Retinal pigment epithelial cell (primary cell): ENCODE measurements around the gene NELFE.
"Not testable (repeated sequence)": the region's sequence is repeated elsewhere in the genome, so short reads cannot be mapped to it uniquely, and the experiment has no call there.

ENCODE experiments used
- DNase-seq: peaks from one replicate; pipeline ENCODE4 v3.0.0-alpha.2; 2010; ENCODE audit warnings: low read depth
- H3K4me3 ChIP-seq: 2 replicates; pipeline ENCODE4 v1.5.1; 2011; ENCODE audit warnings: mild to moderate bottlenecking, low read length, control low read depth, moderate library complexity
- CTCF ChIP-seq: conservative IDR thresholded peaks from 2 replicates; pipeline ENCODE4 v1.5.1; 2011; ENCODE audit warnings: low read depth, low read length, control low read depth, inconsistent platforms

NELFE gene

GRCh38 chr6:31958741-31959739 is at the start of gene NELFE, which contains the start of gene SKIC2:
Gene NELFE, minus strand, starts transcription at chr6:31958971. Its CDS starts 525 bp downstream, at chr6:31958446.
Gene SKIC2, plus strand, starts transcription at chr6:31959175. Its CDS starts 18 bp downstream, at chr6:31959193.
- TF ChIP-seq CTCF = no peak
- H3K4me3 ChIP-seq = peak within 1 kb of the TSS; percentile 99
- peak; percentile 89 for DNase-seq

GRCh38 chr6:32008037-32008436 is 49.3 kb upstream of the NELFE start:
- H3K4me3 ChIP-seq, DNase-seq: not testable (repeated sequence)

- DNase-seq = not testable (repeated sequence)
These were observed 48.3 kb upstream of the NELFE start for GRCh38 chr6:32007086-32007485.

GRCh38 chr6:32005991-32006529 is 47.3 kb upstream of the NELFE start:
- DNase-seq = not testable (repeated sequence)

More at GRCh38 chr6:32007086-32007485, 48.3 kb upstream of the NELFE start:
- not testable (repeated sequence) for H3K4me3 ChIP-seq

GRCh38 chr6:32005538-32005880 is 46.7 kb upstream of the NELFE start:
- DNase-seq, H3K4me3 ChIP-seq: not testable (repeated sequence)

More at GRCh38 chr6:32005991-32006529, 47.3 kb upstream of the NELFE start:
- H3K4me3 ChIP-seq = not testable (repeated sequence)

GRCh38 chr6:32004864-32005537 is 46.2 kb upstream of the NELFE start:
- not testable (repeated sequence) for H3K4me3 ChIP-seq, DNase-seq

- H3K4me3 ChIP-seq, DNase-seq: not testable (repeated sequence)
These were observed 45.6 kb upstream of the NELFE start for GRCh38 chr6:32004393-32004792.

GRCh38 chr6:32003301-32003700 is 44.5 kb upstream of the NELFE start:
- not testable (repeated sequence) for DNase-seq, H3K4me3 ChIP-seq

- not testable (repeated sequence) for H3K4me3 ChIP-seq, DNase-seq
These were observed 43.9 kb upstream of the NELFE start for GRCh38 chr6:32002546-32003268.

- H3K4me3 ChIP-seq, DNase-seq: not testable (repeated sequence)
These were observed 37.6 kb upstream of the NELFE start for GRCh38 chr6:31996385-31996784.

- not testable (repeated sequence) for H3K4me3 ChIP-seq, DNase-seq
These were observed 35.6 kb upstream of the NELFE start for GRCh38 chr6:31994421-31994820.

- not testable (repeated sequence) for DNase-seq, H3K4me3 ChIP-seq
These were observed 30.6 kb upstream of the NELFE start for GRCh38 chr6:31989363-31989762.

- DNase-seq, H3K4me3 ChIP-seq: not testable (repeated sequence)
These were observed 23.0 kb upstream of the NELFE start, which contains the start of gene C4A for GRCh38 chr6:31981744-31982143. Gene C4A, plus strand, starts transcription at chr6:31982057. Its CDS starts 51 bp downstream, at chr6:31982108.

GRCh38 chr6:31980998-31981397 is 22.2 kb upstream of the NELFE start:
- not testable (repeated sequence) for H3K4me3 ChIP-seq, DNase-seq

GRCh38 chr6:31980195-31980876 is 21.6 kb upstream of the NELFE start:
- not testable (repeated sequence) for H3K4me3 ChIP-seq, DNase-seq
